ENCODE results near the gene RPRD1B. TPM values are rescaled to one million over a fixed set of nuclear protein-coding genes. Genes with fewer than 3 reads are reported as not detected.

Gene RPRD1B
- total RNA-seq, 1 experiment from 2014 or later: 112 TPM

GRCh38 chr20:38123021-38123587 is 89.6 kb downstream of the RPRD1B start:
- Mint-ChIP-seq H3K36me3 (ENCODE audit: insufficient read depth, unreplicated experiment) (peaks cover 9% of the 10 kb centered on the region), H3K9me3 (ENCODE audit: unreplicated experiment) (no peaks in the 10 kb centered on the region), H3K4me1 (ENCODE audit: low read depth, unreplicated experiment) (peaks cover 42% of the 10 kb centered on the region), H3K4me3 (ENCODE audit: unreplicated experiment) (peak overlapping the region; percentile 50), H3K27ac (ENCODE audit: unreplicated experiment) (peak overlapping the region; percentile 99), H3K27me3 (ENCODE audit: insufficient read depth, unreplicated experiment) (no peaks in the 10 kb centered on the region)
- no peaks in the 10 kb centered on the region for H3K27me3 ChIP-seq (replicated peaks; ENCODE audit: control insufficient read depth, insufficient read depth, low read length)
- H3K9me3 ChIP-seq: no peaks in the 10 kb centered on the region
- ChIA-PET CTCF (interaction anchor here (0.6 to 1.8 kb wide), 15 partner anchors 8 to 98 kb away, joined by 3 to 21 read pairs (median 4); no protein-coding TSS in a partner anchor), POLR2A (interaction anchor here (0.6 to 1.8 kb wide), 5 partner anchors 12 to 30 kb away, joined by 3 to 23 read pairs (median 3); no protein-coding TSS in a partner anchor)
- peaks cover 34% of the 10 kb centered on the region for H3K4me1 ChIP-seq
- intact Hi-C loops (cut with micrococcal nuclease; ENCODE audit: unreplicated experiment): loop anchor here (1.0 to 2.0 kb wide), 4 partner anchors 13 to 42 kb away; partner anchors contain the start of gene TGM2
- H3K36me3 ChIP-seq (ENCODE audit: control insufficient read depth, insufficient read depth, low read length): no peaks in the 10 kb centered on the region
- TF ChIP-seq CTCF (IDR thresholded peaks at IDR 0.05; ENCODE audit: insufficient read depth in 1 of 2, low read depth in 1 of 2, low read length in 1 of 2, severe bottlenecking in 1 of 2, unreplicated experiment in 1 of 2): no peak
- no TSS peak for BruUV-seq (replicated peaks)
- peak; percentile 96 to 98 for DNase-seq
- no peak overlapping the region for H3K4me3 ChIP-seq (ENCODE audit: low read depth, low read length)

- no TSS peak for BruUV-seq (replicated peaks)
- Mint-ChIP-seq H3K27me3 (ENCODE audit: insufficient read depth, unreplicated experiment) (no peaks in the 10 kb centered on the region), H3K27ac (ENCODE audit: unreplicated experiment) (no peak overlapping the region), H3K4me3 (ENCODE audit: unreplicated experiment) (no peak overlapping the region), H3K4me1 (ENCODE audit: low read depth, unreplicated experiment) (peaks cover 35% of the 10 kb centered on the region), H3K36me3 (ENCODE audit: insufficient read depth, unreplicated experiment) (peaks cover 9% of the 10 kb centered on the region), H3K9me3 (ENCODE audit: unreplicated experiment) (no peaks in the 10 kb centered on the region)
- intact Hi-C loops (cut with micrococcal nuclease; ENCODE audit: unreplicated experiment): no loop called here
- Histone ChIP-seq H3K27me3 (replicated peaks; ENCODE audit: control insufficient read depth, insufficient read depth, low read length) (no peaks in the 10 kb centered on the region), H3K4me1 (peaks cover 21% of the 10 kb centered on the region), H3K4me3 (ENCODE audit: low read depth, low read length) (no peak overlapping the region), H3K9me3 (no peaks in the 10 kb centered on the region), H3K36me3 (ENCODE audit: control insufficient read depth, insufficient read depth, low read length) (no peaks in the 10 kb centered on the region)
- TF ChIP-seq CTCF (IDR thresholded peaks at IDR 0.05; ENCODE audit: insufficient read depth in 1 of 2, low read depth in 1 of 2, low read length in 1 of 2, severe bottlenecking in 1 of 2, unreplicated experiment in 1 of 2): no peak
- POLR2A ChIA-PET: no interaction called here
- peak in 1 of 2 experiments; percentile 46 for DNase-seq
- CTCF ChIA-PET: interaction anchor here (0.7 kb wide), 1 partner anchor 52 kb away, joined by 3 read pairs; no protein-coding TSS in a partner anchor
These were observed 91.9 kb downstream of the RPRD1B start for GRCh38 chr20:38125157-38126056.

GRCh38 chr20:38126146-38126921 is 92.8 kb downstream of the RPRD1B start:
- Mint-ChIP-seq H3K9me3 (ENCODE audit: unreplicated experiment) (no peaks in the 10 kb centered on the region), H3K4me3 (ENCODE audit: unreplicated experiment) (no peak overlapping the region), H3K4me1 (ENCODE audit: low read depth, unreplicated experiment) (peaks cover 41% of the 10 kb centered on the region), H3K27ac (ENCODE audit: unreplicated experiment) (no peak overlapping the region), H3K36me3 (ENCODE audit: insufficient read depth, unreplicated experiment) (peaks cover 9% of the 10 kb centered on the region), H3K27me3 (ENCODE audit: insufficient read depth, unreplicated experiment) (no peaks in the 10 kb centered on the region)
- no peaks in the 10 kb centered on the region for H3K36me3 ChIP-seq (ENCODE audit: control insufficient read depth, insufficient read depth, low read length)
- POLR2A ChIA-PET: no interaction called here
- DNase-seq: peak in 1 of 2 experiments; percentile 32
- TF ChIP-seq CTCF (IDR thresholded peaks at IDR 0.05; ENCODE audit: insufficient read depth in 1 of 2, low read depth in 1 of 2, low read length in 1 of 2, severe bottlenecking in 1 of 2, unreplicated experiment in 1 of 2): no peak
- intact Hi-C loops (cut with micrococcal nuclease; ENCODE audit: unreplicated experiment): no loop called here
- no TSS peak for BruUV-seq (replicated peaks)
- peaks cover 23% of the 10 kb centered on the region for H3K4me1 ChIP-seq
- no peak overlapping the region for H3K4me3 ChIP-seq (ENCODE audit: low read depth, low read length)
- no peaks in the 10 kb centered on the region for H3K9me3 ChIP-seq
- CTCF ChIA-PET: interaction anchor here (0.7 kb wide), 1 partner anchor 53 kb away, joined by 3 read pairs; no protein-coding TSS in a partner anchor
- H3K27me3 ChIP-seq (replicated peaks; ENCODE audit: control insufficient read depth, insufficient read depth, low read length): no peaks in the 10 kb centered on the region
